Effector memory CD4-positive, alpha-beta T cell (primary cell): ENCODE results near the gene RTBDN.

Experiments used
- DNase-seq, 3 donors: peaks; one replicate each; pipeline ENCODE4 v3.0.0-alpha.2; 2020
- H3K27ac ChIP-seq: 2 replicates; pipeline ENCODE4 v1.7.0; 2013; ENCODE audit warnings: mild to moderate bottlenecking, low read length, moderate library complexity; ENCODE audit not compliant: insufficient read depth, poor library complexity, severe bottlenecking
- H3K27me3 ChIP-seq: replicated peaks from 2 replicates; pipeline ENCODE4 v1.7.0; 2013; ENCODE audit warnings: mild to moderate bottlenecking, low read length; ENCODE audit not compliant: insufficient read depth, control insufficient read depth, poor library complexity, severe bottlenecking
- H3K36me3 ChIP-seq: 2 replicates; pipeline ENCODE4 v1.7.0; 2013; ENCODE audit warnings: mild to moderate bottlenecking, low read length, moderate library complexity; ENCODE audit not compliant: control insufficient read depth, insufficient read depth
- H3K4me1 ChIP-seq: 2 replicates; pipeline ENCODE4 v1.7.0; 2013; ENCODE audit warnings: low read length, mild to moderate bottlenecking; ENCODE audit not compliant: control insufficient read depth, insufficient read depth, poor library complexity, severe bottlenecking
- H3K4me3 ChIP-seq: 2 replicates; pipeline ENCODE4 v1.7.0; 2013; ENCODE audit warnings: low read length, low read depth, mild to moderate bottlenecking; ENCODE audit not compliant: insufficient read depth, poor library complexity, severe bottlenecking
- H3K9me3 ChIP-seq: 2 replicates; pipeline ENCODE4 v1.7.0; 2013; ENCODE audit warnings: mild to moderate bottlenecking, low read length, moderate library complexity; ENCODE audit not compliant: control insufficient read depth

The RTBDN gene

DNA sequence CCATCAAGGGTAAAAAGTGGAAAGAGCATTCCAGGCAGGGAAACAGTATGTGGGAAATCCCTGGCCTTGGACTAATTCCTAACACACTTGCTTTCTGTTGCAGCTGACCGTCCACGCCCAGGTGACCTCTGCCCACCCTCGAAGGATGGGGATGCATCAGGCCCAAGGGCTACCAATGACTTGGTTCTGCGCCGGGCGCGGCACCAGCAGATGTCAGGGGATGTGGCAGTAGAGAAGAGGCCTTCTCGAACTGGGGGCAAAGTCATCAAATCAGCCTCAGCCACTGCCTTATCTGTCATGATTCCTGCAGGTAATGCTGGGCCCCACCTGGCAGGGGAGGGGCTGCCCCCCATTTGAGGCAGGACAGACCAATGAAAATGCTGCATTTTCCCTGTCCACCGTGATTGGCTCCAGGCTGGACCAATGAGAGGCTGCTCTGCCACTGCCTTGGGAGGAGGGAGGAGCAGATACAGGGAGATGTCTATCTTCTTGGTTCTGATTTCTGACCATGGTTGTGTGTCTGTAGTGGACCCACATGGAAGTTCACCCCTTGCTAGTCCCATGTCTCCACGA, 34.2 kb upstream of the RTBDN start:
- peaks cover 11% of the 10 kb centered on the region for H3K4me1 ChIP-seq
- H3K27me3 ChIP-seq = no peaks in the 10 kb centered on the region
- no peaks in the 10 kb centered on the region for H3K36me3 ChIP-seq
- no peak overlapping the region for H3K4me3 ChIP-seq
- no peak for DNase-seq
- no peak overlapping the region for H3K27ac ChIP-seq
- H3K9me3 ChIP-seq = no peaks in the 10 kb centered on the region

DNA sequence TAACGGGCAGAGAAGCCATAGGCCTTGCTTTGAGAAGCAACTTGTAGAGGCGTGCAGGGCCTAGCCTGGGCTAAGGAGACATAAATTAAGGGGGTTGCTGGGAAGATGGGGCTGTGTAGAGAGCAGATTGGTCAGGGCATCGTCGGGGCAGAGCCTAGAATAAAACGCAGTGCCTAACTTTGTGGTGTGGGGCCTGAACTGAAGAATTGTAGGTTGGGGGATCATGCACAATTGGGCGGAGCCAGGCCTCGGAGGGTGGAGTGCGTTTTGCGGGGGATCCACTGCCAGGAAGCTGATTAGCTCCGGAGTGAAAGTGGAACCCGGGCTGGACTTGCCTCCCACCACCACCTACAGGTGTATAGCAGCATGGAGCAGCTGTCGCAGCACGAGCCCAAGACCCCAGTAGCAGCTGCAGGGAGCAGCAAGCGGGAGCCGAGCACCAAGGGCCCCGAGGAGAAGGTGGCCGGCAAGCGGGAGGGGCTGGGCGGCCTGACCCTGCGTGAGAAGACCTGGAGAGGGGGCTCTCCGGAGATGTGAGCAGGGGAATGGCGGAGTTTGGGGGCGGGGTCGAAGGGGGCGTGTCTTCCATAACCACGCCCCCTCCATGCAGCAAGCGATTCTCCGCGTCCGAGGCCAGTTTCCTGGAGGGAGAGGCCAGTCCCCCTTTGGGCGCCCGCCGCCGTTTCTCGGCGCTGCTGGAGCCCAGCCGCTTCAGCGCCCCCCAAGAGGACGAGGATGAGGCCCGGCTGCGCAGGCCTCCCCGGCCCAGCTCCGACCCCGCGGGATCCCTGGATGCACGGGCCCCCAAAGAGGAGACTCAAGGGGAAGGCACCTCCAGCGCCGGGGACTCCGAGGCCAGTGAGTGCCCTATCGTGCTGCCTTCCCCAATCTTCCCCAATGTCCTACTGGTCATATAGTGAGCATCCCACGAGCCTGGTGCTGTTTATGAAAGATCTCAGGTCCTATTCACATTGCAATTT, 33.0 kb upstream of the RTBDN start:
- Histone ChIP-seq H3K27ac (no peak overlapping the region), H3K36me3 (no peaks in the 10 kb centered on the region), H3K4me1 (peaks cover 11% of the 10 kb centered on the region), H3K4me3 (peak overlapping the region; percentile 54), H3K9me3 (no peaks in the 10 kb centered on the region), H3K27me3 (no peaks in the 10 kb centered on the region)
- DNase-seq = peak in 1 of 3 donors; percentile 51

- Histone ChIP-seq H3K27me3 (no peaks in the 10 kb centered on the region), H3K36me3 (no peaks in the 10 kb centered on the region), H3K4me3 (no peak overlapping the region), H3K4me1 (peaks cover 11% of the 10 kb centered on the region), H3K9me3 (no peaks in the 10 kb centered on the region), H3K27ac (no peak overlapping the region)
- no peak for DNase-seq
These were observed 32.2 kb upstream of the RTBDN start for GRCh38 chr19:12866416-12867119.

- no peak overlapping the region for H3K4me3 ChIP-seq
- H3K9me3 ChIP-seq = no peaks in the 10 kb centered on the region
- no peak overlapping the region for H3K27ac ChIP-seq
- no peaks in the 10 kb centered on the region for H3K27me3 ChIP-seq
- DNase-seq = no peak
- H3K4me1 ChIP-seq = peaks cover 11% of the 10 kb centered on the region
- no peaks in the 10 kb centered on the region for H3K36me3 ChIP-seq
These were observed 31.5 kb upstream of the RTBDN start for GRCh38 chr19:12865746-12866415.

DNA sequence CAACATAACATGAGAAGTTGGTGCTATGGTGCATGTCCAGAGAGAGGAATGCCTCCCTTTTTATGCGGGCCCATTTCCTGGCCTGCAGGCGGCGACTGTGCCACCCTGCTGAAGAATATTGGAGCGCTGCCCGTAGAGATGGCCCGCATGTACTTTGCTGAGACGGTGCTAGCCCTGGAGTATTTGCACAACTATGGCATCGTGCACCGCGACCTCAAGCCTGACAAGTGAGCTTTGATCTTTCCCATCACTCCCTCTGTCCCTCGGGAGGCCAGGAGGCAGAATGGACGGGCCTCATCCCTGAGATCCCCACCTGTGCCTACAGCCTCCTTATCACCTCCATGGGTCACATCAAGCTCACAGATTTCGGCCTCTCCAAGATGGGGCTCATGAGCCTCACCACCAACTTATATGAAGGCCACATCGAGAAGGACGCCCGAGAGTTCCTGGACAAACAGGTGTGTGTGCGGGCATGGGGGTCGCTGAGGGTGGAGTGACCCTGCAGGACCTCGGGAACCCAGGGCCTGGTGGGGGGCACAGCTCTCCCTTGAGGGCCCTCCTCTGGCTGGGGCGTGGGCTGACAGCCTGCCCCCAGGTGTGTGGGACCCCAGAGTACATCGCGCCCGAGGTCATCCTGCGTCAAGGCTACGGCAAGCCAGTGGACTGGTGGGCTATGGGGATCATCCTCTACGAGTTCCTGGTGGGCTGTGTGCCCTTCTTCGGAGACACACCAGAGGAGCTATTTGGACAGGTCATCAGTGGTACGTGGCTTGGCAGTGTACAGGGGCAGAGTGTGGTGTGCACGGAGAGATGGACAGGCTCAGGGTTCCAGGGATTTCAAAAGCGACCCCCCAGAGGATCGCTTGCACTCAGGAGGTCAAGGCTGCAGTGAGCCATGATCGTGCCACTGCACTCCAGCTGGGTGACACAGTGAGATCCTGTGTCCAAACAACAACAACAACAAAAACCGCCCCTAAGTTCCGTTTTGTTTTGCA, 30.6 kb upstream of the RTBDN start:
- Histone ChIP-seq H3K27ac (no peak overlapping the region), H3K4me3 (no peak overlapping the region), H3K36me3 (no peaks in the 10 kb centered on the region), H3K4me1 (peaks cover 11% of the 10 kb centered on the region), H3K9me3 (no peaks in the 10 kb centered on the region), H3K27me3 (no peaks in the 10 kb centered on the region)
- no peak for DNase-seq

DNA sequence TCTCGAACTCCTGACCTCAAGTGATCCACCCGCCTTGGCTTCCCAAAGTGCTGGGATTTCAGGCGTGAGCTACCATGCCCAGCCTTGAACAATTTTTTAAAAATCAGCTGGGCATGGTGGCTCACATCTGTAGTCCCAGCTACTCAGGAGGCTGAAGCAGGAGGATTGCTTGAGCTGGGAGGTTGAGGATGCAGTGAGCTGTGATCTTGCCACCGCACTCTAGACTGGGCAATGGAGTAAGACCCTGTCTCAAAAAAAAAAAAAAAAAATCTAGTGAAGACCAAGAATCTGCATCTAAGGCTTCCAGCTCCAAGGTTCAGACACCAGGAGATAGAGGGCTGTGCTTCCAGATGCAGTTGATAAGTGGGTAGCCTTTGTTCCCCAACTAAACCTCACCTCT, 29.8 kb upstream of the RTBDN start:
- Histone ChIP-seq H3K27me3 (no peaks in the 10 kb centered on the region), H3K27ac (no peak overlapping the region), H3K4me3 (no peak overlapping the region), H3K9me3 (no peaks in the 10 kb centered on the region), H3K36me3 (no peaks in the 10 kb centered on the region), H3K4me1 (peaks cover 11% of the 10 kb centered on the region)
- DNase-seq = no peak

DNA sequence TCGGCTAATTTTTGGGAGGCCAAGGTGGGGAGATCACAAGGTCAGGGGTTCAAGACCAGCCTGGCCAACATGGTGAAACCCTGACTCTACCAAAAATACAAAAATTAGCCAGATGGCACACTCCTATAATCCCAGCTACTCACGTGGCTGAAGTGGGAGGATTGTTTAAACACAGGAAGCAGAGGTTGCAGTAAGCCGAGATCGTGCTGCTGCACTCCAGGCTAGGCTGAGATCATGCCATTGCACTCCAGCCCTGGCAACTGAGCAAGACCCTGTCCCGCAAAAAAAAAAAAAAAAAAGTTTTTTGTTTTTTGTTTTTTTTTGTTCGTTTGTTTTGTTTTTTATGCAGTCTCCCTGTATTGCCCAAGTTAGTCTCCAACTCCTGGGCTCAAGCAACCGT, 25.2 kb upstream of the RTBDN start:
- Histone ChIP-seq H3K27ac (no peak overlapping the region), H3K36me3 (no peaks in the 10 kb centered on the region), H3K9me3 (no peaks in the 10 kb centered on the region), H3K4me3 (no peak overlapping the region), H3K27me3 (no peaks in the 10 kb centered on the region), H3K4me1 (no peaks in the 10 kb centered on the region)
- DNase-seq = no peak

- H3K27ac ChIP-seq = no peak overlapping the region
These were observed 23.9 kb upstream of the RTBDN start for GRCh38 chr19:12858041-12858928.

More at GRCh38 chr19:12858041-12858928, 23.9 kb upstream of the RTBDN start:
- DNase-seq = no peak
- H3K9me3 ChIP-seq = no peaks in the 10 kb centered on the region
- no peaks in the 10 kb centered on the region for H3K36me3 ChIP-seq
- no peak overlapping the region for H3K4me3 ChIP-seq
- H3K4me1 ChIP-seq = no peaks in the 10 kb centered on the region
- H3K27me3 ChIP-seq = no peaks in the 10 kb centered on the region
